Panc1 (cell line): ENCODE data around the gene PLXNB1. TPM values are rescaled to one million over a fixed set of nuclear protein-coding genes. Genes with fewer than 3 reads are reported as not detected.

Experiments
- ATAC-seq: fragments of 200-7000 bp; cut with Tn5 transposase; 2 replicates; pipeline ENCODE4 v1.9.1; 2020; ENCODE audit warnings: mild to moderate bottlenecking, moderate library complexity
- BruUV-seq: library from RNA; stranded (reverse); fragments of 400-500 nt; replicated peaks from 2 replicates; lab custom pipeline; 2021; lab: Mats Ljungman, UMichigan
- CTCF ChIA-PET: fragments of 300-600 bp; sonication (Branson Sonifier 250); formaldehyde crosslinking; loops from one replicate; lab custom pipeline; 2022; ENCODE audit warnings: antibody characterized with exemption; lab: Charles Lee
- POLR2A ChIA-PET: fragments of 300-600 bp; sonication (Branson Sonifier 250); formaldehyde crosslinking; loops from one replicate; lab custom pipeline; 2022; ENCODE audit warnings: antibody characterized with exemption; lab: Charles Lee
- DNase-seq: peaks from one replicate; pipeline ENCODE4 v3.0.0-alpha.2; 2010; ENCODE audit warnings: low read depth, low spot score
- H3K27ac ChIP-seq: 2 replicates; pipeline ENCODE4 v1.5.1; 2011; ENCODE audit warnings: mild to moderate bottlenecking, low read length, inconsistent platforms
- H3K27me3 ChIP-seq: fragments of 200-500 bp; sonication (Bioruptor generic); 2 replicates; pipeline ENCODE4 v1.6.0; 2014; ENCODE audit warnings: low read length, inconsistent platforms; ENCODE audit not compliant: control insufficient read depth, insufficient read depth
- H3K36me3 ChIP-seq: fragments of 200-500 bp; sonication (Bioruptor generic); 2 replicates; pipeline ENCODE4 v1.5.1; 2014; ENCODE audit warnings: inconsistent platforms, mild to moderate bottlenecking, low read length, moderate library complexity; ENCODE audit not compliant: control insufficient read depth, insufficient read depth
- H3K4me1 ChIP-seq: 2 replicates; pipeline ENCODE4 v1.5.1; 2011; ENCODE audit warnings: inconsistent platforms, mild to moderate bottlenecking, low read length, moderate library complexity; ENCODE audit not compliant: control insufficient read depth, insufficient read depth
- H3K4me3 ChIP-seq, 2 experiments: 2 replicates each; pipeline ENCODE4 v1.5.1; 2011 to 2012; ENCODE audit warnings: low read depth in 2 of 2, low read length in 2 of 2, mild to moderate bottlenecking in 2 of 2, inconsistent platforms in 1 of 2, moderate library complexity in 1 of 2
- H3K9me3 ChIP-seq: fragments of 200-500 bp; sonication (Bioruptor generic); 2 replicates; pipeline ENCODE4 v1.5.1; 2014; ENCODE audit warnings: low read depth, mild to moderate bottlenecking, inconsistent platforms, low read length, moderate library complexity; ENCODE audit not compliant: control insufficient read depth, insufficient read depth
- CTCF ChIP-seq: fragments of 450-650 bp; IDR thresholded peaks from 2 replicates; pipeline ENCODE4 v1.5.1; 2017; ENCODE audit warnings: mild to moderate bottlenecking
- POLR2AphosphoS5 ChIP-seq: IDR thresholded peaks from 2 replicates; pipeline ENCODE4 v1.6.1; 2012; ENCODE audit warnings: mild to moderate bottlenecking, low read depth, low read length, moderate library complexity
- REST ChIP-seq, 2 experiments: IDR thresholded peaks; 2 replicates each; pipeline ENCODE4 v1.6.1; 2011 to 2012; ENCODE audit warnings: low read depth in 2 of 2, control low read depth in 1 of 2, low read length in 1 of 2, mild to moderate bottlenecking in 1 of 2, moderate library complexity in 1 of 2; ENCODE audit not compliant: insufficient read depth in 1 of 2
- SIN3A ChIP-seq: IDR thresholded peaks from 2 replicates; pipeline ENCODE4 v1.6.1; 2012; ENCODE audit warnings: low read depth, mild to moderate bottlenecking, low read length, moderate library complexity, borderline replicate concordance; ENCODE audit not compliant: insufficient read depth
- TCF7L2 ChIP-seq: IDR thresholded peaks from 2 replicates; pipeline ENCODE4 v1.6.1; 2011; ENCODE audit warnings: mild to moderate bottlenecking, low read depth, low read length, inconsistent platforms
- in situ Hi-C: cut with HindIII; loops from 2 replicates; pipeline ENCODE4 v1.10.0; 2016; ENCODE audit warnings: low sequenced_read_pairs, low pct_unique_long_range_greater_than_20kb
- intact Hi-C: fragments of 100-400 bp; cut with micrococcal nuclease; formaldehyde crosslinking; loops from one replicate; pipeline ENCODE4 v1.10.0; 2022; ENCODE audit not compliant: unreplicated experiment
- total RNA-seq: library from RNA; stranded (reverse); gene quantifications from one replicate; pipeline ENCODE4 v1.2.1, GENCODE V29; 2021; ENCODE audit not compliant: unreplicated experiment

PLXNB1 gene
- total RNA-seq, 1 experiment from 2014 or later: 22.8 TPM

- BruUV-seq: no TSS peak
- DNase-seq: no peak
- ChIA-PET POLR2A (no interaction called here), CTCF (no interaction called here)
- H3K27me3 ChIP-seq: peaks cover 5% of the 10 kb centered on the region; the same call in 1 of the 2 replicates
- no peak for TF ChIP-seq TCF7L2
- no peak for TF ChIP-seq CTCF
- no peak for TF ChIP-seq REST (IDR thresholded peaks at IDR 0.05; ENCODE audit: insufficient read depth in 1 of 2, low read depth in 2 of 2, low read length in 1 of 2)
- TF ChIP-seq POLR2AphosphoS5: no peak
- no peaks in the 10 kb centered on the region for H3K4me1 ChIP-seq
- in situ Hi-C loops: no loop called here
- no peak overlapping the region for H3K4me3 ChIP-seq
- no peak overlapping the region for H3K27ac ChIP-seq
- no peaks in the 10 kb centered on the region for H3K36me3 ChIP-seq
- no peaks in the 10 kb centered on the region for H3K9me3 ChIP-seq
- ATAC-seq: no peak
- intact Hi-C loops: no loop called here
These were observed 40.9 kb downstream of the PLXNB1 start for GRCh38 chr3:48388966-48389365.

- DNase-seq (no peak), ATAC-seq (no peak)
- TF ChIP-seq TCF7L2 (no peak), POLR2AphosphoS5 (no peak), REST (IDR thresholded peaks at IDR 0.05; ENCODE audit: insufficient read depth in 1 of 2, low read depth in 2 of 2, low read length in 1 of 2) (no peak), CTCF (no peak), SIN3A (no peak)
- Histone ChIP-seq H3K27me3 (peaks cover 7% of the 10 kb centered on the region; the same call in 1 of the 2 replicates), H3K36me3 (no peaks in the 10 kb centered on the region), H3K4me3 (no peak overlapping the region), H3K9me3 (no peaks in the 10 kb centered on the region), H3K4me1 (no peaks in the 10 kb centered on the region), H3K27ac (no peak overlapping the region)
- intact Hi-C loops: no loop called here
- no TSS peak for BruUV-seq
- ChIA-PET POLR2A (no interaction called here), CTCF (no interaction called here)
- in situ Hi-C loops: no loop called here
These were observed 42.3 kb downstream of the PLXNB1 start for GRCh38 chr3:48387634-48388033.
